H9 (cell line): ENCODE results near the gene CCNC. TPM values are rescaled to one million over a fixed set of nuclear protein-coding genes. Genes with fewer than 3 reads are reported as not detected.

Experiments
- DNase-seq: peaks from one replicate; pipeline ENCODE4 v3.0.0-alpha.2; 2017
- H2AFZ ChIP-seq: one replicate; pipeline ENCODE4 v1.6.1; 2013; ENCODE audit warnings: mild to moderate bottlenecking, low read length, control low read depth, moderate library complexity
- H2AK5ac ChIP-seq: 2 replicates; pipeline ENCODE4 v1.6.1; 2013; ENCODE audit warnings: low read length, control low read depth, mixed read lengths; ENCODE audit not compliant: insufficient read length
- H2BK120ac ChIP-seq: one replicate; pipeline ENCODE4 v1.6.1; 2013; ENCODE audit warnings: low read depth, mild to moderate bottlenecking, low read length, control low read depth, inconsistent platforms; ENCODE audit not compliant: poor library complexity, severe bottlenecking
- H2BK12ac ChIP-seq: 2 replicates; pipeline ENCODE4 v1.6.1; 2013; ENCODE audit warnings: low read length, control low read depth, mixed read lengths, low read depth; ENCODE audit not compliant: insufficient read length
- H2BK15ac ChIP-seq: 2 replicates; pipeline ENCODE4 v1.6.1; 2013; ENCODE audit warnings: low read depth, low read length, control low read depth
- H2BK20ac ChIP-seq: one replicate; pipeline ENCODE4 v1.6.1; 2013; ENCODE audit warnings: low read depth, mild to moderate bottlenecking, low read length, control low read depth, inconsistent platforms; ENCODE audit not compliant: poor library complexity, severe bottlenecking
- H2BK5ac ChIP-seq: 2 replicates; pipeline ENCODE4 v1.6.1; 2013; ENCODE audit warnings: low read length, control low read depth, mixed read lengths; ENCODE audit not compliant: insufficient read length
- H3K14ac ChIP-seq: 2 replicates; pipeline ENCODE4 v1.6.1; 2013; ENCODE audit warnings: low read length, control low read depth; ENCODE audit not compliant: insufficient read depth
- H3K18ac ChIP-seq: 2 replicates; pipeline ENCODE4 v1.6.1; 2013; ENCODE audit warnings: low read depth, mild to moderate bottlenecking, mixed read lengths, low read length, control low read depth; ENCODE audit not compliant: insufficient read length
- H3K23ac ChIP-seq: 2 replicates; pipeline ENCODE4 v1.6.1; 2013; ENCODE audit warnings: low read length, control low read depth, mixed read lengths, low read depth; ENCODE audit not compliant: insufficient read length
- H3K23me2 ChIP-seq: 2 replicates; pipeline ENCODE4 v1.6.1; 2013; ENCODE audit warnings: low read depth, mild to moderate bottlenecking, mixed read lengths, low read length, control low read depth; ENCODE audit not compliant: insufficient read length, poor library complexity, severe bottlenecking
- H3K27ac ChIP-seq: 2 replicates; pipeline ENCODE4 v1.5.1; 2013; ENCODE audit warnings: low read length, control low read depth, mixed read lengths, low read depth; ENCODE audit not compliant: insufficient read length
- H3K27me3 ChIP-seq: 2 replicates; pipeline ENCODE4 v1.6.1; 2013; ENCODE audit warnings: low read length, control low read depth, inconsistent platforms; ENCODE audit not compliant: insufficient read depth
- H3K4ac ChIP-seq: 2 replicates; pipeline ENCODE4 v1.6.1; 2013; ENCODE audit warnings: low read depth, mild to moderate bottlenecking, control low read depth, inconsistent platforms, low read length, moderate library complexity
- H3K4me1 ChIP-seq: 2 replicates; pipeline ENCODE4 v1.6.1; 2013; ENCODE audit warnings: low read length, control low read depth, inconsistent platforms; ENCODE audit not compliant: insufficient read depth
- H3K4me2 ChIP-seq: 2 replicates; pipeline ENCODE4 v1.6.1; 2013; ENCODE audit warnings: low read length, control low read depth, mixed read lengths; ENCODE audit not compliant: insufficient read length, insufficient read depth
- H3K56ac ChIP-seq: 2 replicates; pipeline ENCODE4 v1.6.1; 2013; ENCODE audit warnings: low read depth, mild to moderate bottlenecking, mixed read lengths, low read length, control low read depth; ENCODE audit not compliant: insufficient read length
- H3K79me1 ChIP-seq: 2 replicates; pipeline ENCODE4 v1.6.1; 2013; ENCODE audit warnings: low read depth, mild to moderate bottlenecking, moderate library complexity, low read length, control low read depth, inconsistent platforms; ENCODE audit not compliant: insufficient read depth, poor library complexity, severe bottlenecking
- H3K79me2 ChIP-seq: 2 replicates; pipeline ENCODE4 v1.6.1; 2013; ENCODE audit warnings: low read length, control low read depth, inconsistent platforms; ENCODE audit not compliant: insufficient read depth
- H3K9ac ChIP-seq: 2 replicates; pipeline ENCODE4 v1.6.1; 2013; ENCODE audit warnings: low read length, control low read depth, mixed read lengths; ENCODE audit not compliant: insufficient read length; ENCODE audit errors: extremely low read depth
- H3K9me3 ChIP-seq: one replicate; pipeline ENCODE4 v1.6.1; 2013; ENCODE audit warnings: low read depth, low read length, inconsistent platforms; ENCODE audit not compliant: control insufficient read depth
- H3T11ph ChIP-seq: one replicate; pipeline ENCODE4 v1.6.1; 2013; ENCODE audit warnings: mild to moderate bottlenecking, low read length, control low read depth, inconsistent platforms
- H4K20me1 ChIP-seq: one replicate; pipeline ENCODE4 v1.6.1; 2013; ENCODE audit not compliant: control insufficient read depth, insufficient read length, insufficient read depth
- H4K5ac ChIP-seq: 2 replicates; pipeline ENCODE4 v1.6.1; 2013; ENCODE audit warnings: low read depth, mild to moderate bottlenecking, mixed read lengths, low read length, control low read depth; ENCODE audit not compliant: insufficient read length
- H4K8ac ChIP-seq: replicated peaks from 2 replicates; pipeline ENCODE4 v1.6.1; 2013; ENCODE audit warnings: low read length, control low read depth, mixed read lengths, low read depth; ENCODE audit not compliant: insufficient read length
- H4K91ac ChIP-seq: 2 replicates; pipeline ENCODE4 v1.6.1; 2013; ENCODE audit warnings: low read depth, mild to moderate bottlenecking, moderate library complexity, mixed read lengths, low read length, control low read depth; ENCODE audit not compliant: insufficient read length
- H3K27ac Mint-ChIP-seq, 3 experiments: 2 replicates in 2 of 3; 3 replicates in 1 of 3; pipeline ENCODE4 v1.8.0; 2020 to 2021; ENCODE audit warnings: mixed read lengths in 3 of 3, mild to moderate bottlenecking in 1 of 3, moderate library complexity in 1 of 3
- H3K27me3 Mint-ChIP-seq: 2 replicates; pipeline ENCODE4 v1.8.0; 2021; ENCODE audit warnings: low read depth, mild to moderate bottlenecking, moderate library complexity, mixed read lengths
- H3K36me3 Mint-ChIP-seq, 3 experiments: 2 replicates in 2 of 3; 3 replicates in 1 of 3; pipeline ENCODE4 v1.8.0; 2020 to 2021; ENCODE audit warnings: low read depth in 3 of 3, mixed read lengths in 3 of 3; ENCODE audit not compliant: insufficient read depth in 1 of 3
- H3K4me1 Mint-ChIP-seq, 2 experiments: 2 replicates each; pipeline ENCODE4 v1.8.0; 2020; ENCODE audit warnings: mixed read lengths in 2 of 2
- H3K4me3 Mint-ChIP-seq, 2 experiments: 2 replicates in 1 of 2; 3 replicates in 1 of 2; pipeline ENCODE4 v1.8.0; 2020 to 2021; ENCODE audit warnings: mild to moderate bottlenecking in 2 of 2, mixed read lengths in 2 of 2, moderate library complexity in 1 of 2
- H3K9me3 Mint-ChIP-seq, 2 experiments: 2 replicates in 1 of 2; 3 replicates in 1 of 2; pipeline ENCODE4 v1.8.0; 2020; ENCODE audit warnings: mild to moderate bottlenecking in 2 of 2, mixed read lengths in 2 of 2, moderate library complexity in 1 of 2
- WGBS: extraction: QIAGEN DNeasy Blood & Tissue Kit; methylation state at CpG from one replicate; pipeline ENCODE4 v1.1.7; 2013; ENCODE audit warnings: missing lambda C conversion rate, low lambda C conversion rate, mixed read lengths; ENCODE audit not compliant: insufficient read length; ENCODE audit errors: extremely low coverage; 5-methylcytosine and 5-hydroxymethylcytosine counted together
- total RNA-seq: library from RNA; stranded (reverse); gene quantifications from 2 replicates; pipeline ENCODE4 v1.2.1, GENCODE V29; 2021
- TF ChIP-seq, protein P1 (sequence below): fragments of 200-600 bp; sonication (generic); conservative IDR thresholded peaks from 3 replicates; pipeline ENCODE4 v1.8.0; 2021; ENCODE audit warnings: antibody characterized with exemption, mild to moderate bottlenecking

The CCNC gene
- total RNA-seq, 1 experiment from 2014 or later, result 112 TPM

GRCh38 chr6:99614430-99615186, 46.1 kb upstream of the CCNC start:
- H3K4me1 ChIP-seq, result no peaks in the 10 kb centered on the region
- peaks cover 11 to 28% of the 10 kb centered on the region in 2 experiments for H3K4me1 Mint-ChIP-seq
- no peak overlapping the region for H3K18ac ChIP-seq
- no peak overlapping the region for H4K8ac ChIP-seq
- H3K9me3 Mint-ChIP-seq, result peaks cover 7 to 15% of the 10 kb centered on the region in 2 experiments
- H3T11ph ChIP-seq, result no peak overlapping the region
- TF ChIP-seq, protein P1, sequence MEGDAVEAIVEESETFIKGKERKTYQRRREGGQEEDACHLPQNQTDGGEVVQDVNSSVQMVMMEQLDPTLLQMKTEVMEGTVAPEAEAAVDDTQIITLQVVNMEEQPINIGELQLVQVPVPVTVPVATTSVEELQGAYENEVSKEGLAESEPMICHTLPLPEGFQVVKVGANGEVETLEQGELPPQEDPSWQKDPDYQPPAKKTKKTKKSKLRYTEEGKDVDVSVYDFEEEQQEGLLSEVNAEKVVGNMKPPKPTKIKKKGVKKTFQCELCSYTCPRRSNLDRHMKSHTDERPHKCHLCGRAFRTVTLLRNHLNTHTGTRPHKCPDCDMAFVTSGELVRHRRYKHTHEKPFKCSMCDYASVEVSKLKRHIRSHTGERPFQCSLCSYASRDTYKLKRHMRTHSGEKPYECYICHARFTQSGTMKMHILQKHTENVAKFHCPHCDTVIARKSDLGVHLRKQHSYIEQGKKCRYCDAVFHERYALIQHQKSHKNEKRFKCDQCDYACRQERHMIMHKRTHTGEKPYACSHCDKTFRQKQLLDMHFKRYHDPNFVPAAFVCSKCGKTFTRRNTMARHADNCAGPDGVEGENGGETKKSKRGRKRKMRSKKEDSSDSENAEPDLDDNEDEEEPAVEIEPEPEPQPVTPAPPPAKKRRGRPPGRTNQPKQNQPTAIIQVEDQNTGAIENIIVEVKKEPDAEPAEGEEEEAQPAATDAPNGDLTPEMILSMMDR, result peak; percentile 37; the same call in 2 of the 3 replicates
- H3K27ac ChIP-seq, result no peak overlapping the region
- no peak overlapping the region for H2BK12ac ChIP-seq
- no peak overlapping the region for H2AFZ ChIP-seq
- no peak overlapping the region for H3K27ac Mint-ChIP-seq
- H4K5ac ChIP-seq, result no peak overlapping the region
- H3K79me1 ChIP-seq, result no peaks in the 10 kb centered on the region
- H3K23me2 ChIP-seq, result peaks cover 8% of the 10 kb centered on the region
- H3K4me2 ChIP-seq, result peak overlapping the region; percentile 40
- no peak overlapping the region for H2AK5ac ChIP-seq
- no peak overlapping the region for H2BK20ac ChIP-seq
- H3K36me3 Mint-ChIP-seq, result peaks cover 0 to 4% (median 0%) of the 10 kb centered on the region in 3 experiments; a peak in 4 of 7 replicates
- no peak overlapping the region for H2BK5ac ChIP-seq
- WGBS, result no CpG with 5 or more reads among the region's 55 CpGs
- peaks cover 99% of the 10 kb centered on the region for H3K27me3 Mint-ChIP-seq
- no peak overlapping the region for H3K14ac ChIP-seq
- H4K20me1 ChIP-seq, result no peaks in the 10 kb centered on the region
- H2BK120ac ChIP-seq, result no peak overlapping the region
- no peak overlapping the region for H3K4ac ChIP-seq
- H3K9ac ChIP-seq, result no peak overlapping the region
- H3K79me2 ChIP-seq, result no peaks in the 10 kb centered on the region
- peak overlapping the region; percentile 53 to 75 for H3K4me3 Mint-ChIP-seq
- peaks cover 77% of the 10 kb centered on the region for H3K27me3 ChIP-seq
- H3K9me3 ChIP-seq, result no peaks in the 10 kb centered on the region
- DNase-seq, result peak; percentile 75
- H3K23ac ChIP-seq, result no peak overlapping the region
- H4K91ac ChIP-seq, result no peak overlapping the region
- H3K56ac ChIP-seq, result no peak overlapping the region
- no peak overlapping the region for H2BK15ac ChIP-seq
